Measurements from ENCODE around the gene HIPK2. TPM values are rescaled to one million over a fixed set of nuclear protein-coding genes. Genes with fewer than 3 reads are reported as not detected.

The HIPK2 gene
- polyA plus RNA-seq, 1 donor, result 10.4 TPM

- no peak for DNase-seq
Observed at GRCh38 chr7:139531094-139531493, 246.7 kb downstream of the HIPK2 start.

- DNase-seq, result no peak
Observed at GRCh38 chr7:139526578-139527544, 250.9 kb downstream of the HIPK2 start.

DNA sequence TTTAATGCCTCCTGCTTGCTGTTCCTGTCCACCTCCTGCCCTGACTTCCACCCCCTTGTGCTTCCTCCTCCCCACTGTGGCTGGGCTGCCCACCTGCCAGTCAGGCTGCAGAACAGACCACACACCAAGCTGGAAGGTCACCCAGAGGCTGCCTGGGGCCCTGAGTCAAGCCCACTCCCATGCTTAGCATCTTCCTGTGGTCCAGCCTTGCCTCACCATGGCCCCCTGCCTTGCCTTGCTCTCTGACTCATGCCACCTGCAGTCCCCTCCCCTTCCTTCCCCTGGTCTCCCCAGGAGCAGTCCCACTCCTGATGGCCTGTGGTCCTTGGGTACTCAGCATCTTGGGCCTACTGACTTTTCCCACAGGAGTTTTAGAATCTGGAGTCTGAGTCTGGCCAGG is 252.0 kb downstream of the HIPK2 start:
- DNase-seq, result no peak

GRCh38 chr7:139525239-139525638 is 252.6 kb downstream of the HIPK2 start:
- DNase-seq, result no peak

GRCh38 chr7:139523968-139524815 is 253.6 kb downstream of the HIPK2 start:
- DNase-seq, result no peak

DNA sequence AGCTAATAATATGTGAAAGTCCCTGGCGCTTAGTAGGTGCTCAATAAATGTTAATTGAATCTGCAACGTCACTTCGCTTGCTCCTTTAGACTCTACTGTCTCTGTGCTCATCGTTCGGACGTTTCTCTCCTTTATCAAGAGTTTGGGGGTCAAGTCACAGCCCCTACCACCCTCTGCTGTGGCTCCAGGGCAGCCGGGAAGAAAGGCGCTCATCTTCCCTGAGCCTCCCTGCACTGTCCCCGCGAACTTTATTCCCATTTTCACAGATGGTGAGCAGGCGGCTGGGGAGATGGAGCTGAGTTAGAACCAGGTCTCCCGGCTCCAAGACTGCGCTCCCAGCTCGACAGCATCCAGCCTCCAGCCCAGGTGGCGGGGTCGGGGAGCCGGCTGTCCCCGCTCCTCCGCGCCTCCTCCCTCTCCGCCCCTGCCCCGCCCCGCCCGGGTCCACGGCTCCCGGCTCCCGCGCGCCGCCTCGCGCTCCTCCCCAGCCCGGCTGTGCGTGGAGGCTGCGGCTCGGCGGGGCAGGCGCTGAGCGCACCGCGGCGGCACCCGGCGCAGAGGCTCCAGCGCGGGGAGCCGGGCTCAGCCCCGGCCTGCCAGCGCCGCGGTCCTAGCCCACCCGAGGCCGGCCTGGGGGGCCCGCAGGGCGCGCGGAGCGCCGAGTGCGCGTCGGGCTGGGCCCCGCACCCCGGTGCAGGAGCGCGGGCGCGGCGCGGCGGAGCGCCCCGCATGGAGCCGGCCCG is 254.4 kb downstream of the HIPK2 start, which contains the start of gene CLEC2L:
CLEC2L (plus strand) TSS at position 487 of the 743 bp plus-strand sequence; CDS start at position 730, 243 bp downstream.
- no peak for DNase-seq

DNA sequence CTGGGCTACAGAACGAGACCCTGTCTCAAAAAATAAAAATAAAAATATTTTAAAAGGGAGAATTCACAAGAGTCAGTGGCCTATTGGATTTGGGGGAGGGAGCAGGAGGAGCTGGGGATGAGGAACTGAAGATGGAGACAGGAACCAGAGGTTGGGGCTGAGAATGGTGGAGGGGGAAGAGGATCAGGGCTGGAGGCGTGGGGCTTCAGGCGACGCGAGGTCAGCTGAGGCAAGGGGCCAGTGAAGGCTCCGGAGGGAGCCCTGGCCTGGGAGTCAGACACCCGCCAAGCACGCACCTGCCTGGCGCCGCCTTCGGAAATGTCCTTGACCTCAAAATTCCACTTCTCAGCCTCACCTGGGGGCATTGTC is 255.0 kb downstream of the HIPK2 start:
- no peak for DNase-seq

GRCh38 chr7:139521439-139521838 is 256.4 kb downstream of the HIPK2 start:
- no peak for DNase-seq

GRCh38 chr7:139515266-139515665 is 262.5 kb downstream of the HIPK2 start:
- no peak for DNase-seq

Other genes starting within 250 kb of the HIPK2 start
- 6.4 TPM for gene TBXAS1, start 51.3 kb upstream of the HIPK2 start, polyA plus RNA-seq (ENCODE audit: insufficient read length)